Ovary (tissue), 9 donors: ENCODE measurements around the gene QTRT2. TPM values are rescaled to one million over a fixed set of nuclear protein-coding genes. Genes with fewer than 3 reads are reported as not detected.

ENCODE experiments used
- DNase-seq, 5 donors: peaks; one replicate each; pipeline ENCODE4 v3.0.0-alpha.2; 2019 to 2020
- H3K27ac ChIP-seq, 2 donors: fragments of 200-600 bp; one replicate each; pipeline versions ENCODE4 v1.5.1 to v1.8.0; 2019 to 2022
- H3K27me3 ChIP-seq: fragments of 200-600 bp; one replicate; pipeline ENCODE4 v1.8.0; 2022
- H3K36me3 ChIP-seq: fragments of 200-600 bp; sonication (generic); one replicate; pipeline ENCODE4 v1.5.1; 2019
- H3K4me1 ChIP-seq: one replicate; pipeline ENCODE4 v1.8.1; 2013; ENCODE audit warnings: mild to moderate bottlenecking, moderate library complexity; ENCODE audit not compliant: insufficient read depth
- H3K4me3 ChIP-seq: fragments of 200-600 bp; sonication (generic); one replicate; pipeline ENCODE4 v1.5.1; 2017
- H3K9me3 ChIP-seq, 2 donors: fragments of 200-600 bp in 1 of 2; sonication (generic) in 1 of 2; one replicate each; pipeline versions ENCODE4 v1.5.1 to v1.8.1; 2013 to 2019; ENCODE audit warnings: mild to moderate bottlenecking in 1 of 2, moderate library complexity in 1 of 2
- CTCF ChIP-seq, 3 donors: fragments of 450-650 bp in 2 of 3; fragments of 200-600 bp in 1 of 3; IDR thresholded peaks; one replicate each; pipeline versions ENCODE4 v1.5.1 to v1.8.0; 2016 to 2022; ENCODE audit warnings: antibody characterized with exemption in 3 of 3, mild to moderate bottlenecking in 1 of 3
- EP300 ChIP-seq: sonication (generic); formaldehyde crosslinking; IDR thresholded peaks from one replicate; pipeline ENCODE4 v1.6.1; 2017; ENCODE audit warnings: antibody characterized with exemption
- POLR2A ChIP-seq: fragments of 450-650 bp; IDR thresholded peaks from one replicate; pipeline ENCODE4 v1.6.1; 2017; ENCODE audit warnings: antibody characterized with exemption, mild to moderate bottlenecking, moderate library complexity
- WGBS, 3 donors: extraction: QIAGEN DNeasy Blood & Tissue Kit in 1 of 3; methylation state at CpG; one replicate each; pipeline versions ENCODE4 v1.1.5 to v1.1.7; 2013 to 2017; 5-methylcytosine and 5-hydroxymethylcytosine counted together
- intact Hi-C, 4 donors: fragments of 100-400 bp; cut with DNase I; formaldehyde crosslinking; loops; one replicate each; pipeline versions ENCODE4 v1.11.0 to v1.15.1; 2022 to 2023
- polyA plus RNA-seq, 2 donors: library from polyadenylated mRNA; stranded (reverse); fragments of 200-250 nt in 1 of 2; fragments of 350-450 nt in 1 of 2; fragmentation: Illumina TruSeq in 1 of 2; extraction: RNeasy Lipid Tissue Mini Kit (QIAGEN cat#74804) in 1 of 2; gene quantifications; one replicate each; pipeline ENCODE4 v1.2.3, GENCODE V29; 2013 to 2014
- total RNA-seq, 7 donors: library from RNA; depleted of rRNA in 2 of 7; stranded (reverse); fragments of >200 nt in 2 of 7; fragmentation: NEBNext Ultra II Directional in 3 of 7; extraction: Animal tissue kit (Norgen Biotek cat#: 25700) in 3 of 7; gene quantifications; one replicate each; pipeline versions ENCODE4 v1.1.0 to v1.2.4, GENCODE V29; 2016 to 2023
- donor health status: DM: no; HTN: no; CAD: no; lungs with moderate emphysema.
- donor health status: DM: no; HTN: no; CAD: no.
- donor health status: Bipolar disorder and iron deficiency.
- donor health status: DM: yes; HTN: yes; CAD: no.
- donor health status: DM: no; HTN: no; CAD: no.
- donor health status: DM: yes; HTN: yes; CAD: no.

Gene QTRT2
- total and polyA plus RNA-seq, 9 donors: 6.4 to 32.6 (median 20.3) TPM

GRCh38 chr3:114068336-114068735, 11.8 kb downstream of the QTRT2 start:
- no peak for TF ChIP-seq POLR2A
- TF ChIP-seq EP300: no peak
- no peak for TF ChIP-seq CTCF (IDR thresholded peaks at IDR 0.05)
- H3K4me3 ChIP-seq: no peak overlapping the region
- H3K36me3 ChIP-seq: no peaks in the 10 kb centered on the region
- H3K4me1 ChIP-seq: no peaks in the 10 kb centered on the region
- 94 to 97% (median 96%) methylated on average over 4 of the region's 4 CpGs for WGBS, 3 donors
- no peak overlapping the region for H3K27ac ChIP-seq
- DNase-seq: no peak
- H3K27me3 ChIP-seq: no peaks in the 10 kb centered on the region
- intact Hi-C loops: no loop called here
- no peaks in the 10 kb centered on the region for H3K9me3 ChIP-seq

GRCh38 chr3:114071786-114072185, 15.2 kb downstream of the QTRT2 start:
- Histone ChIP-seq H3K9me3 (no peaks in the 10 kb centered on the region), H3K4me3 (no peak overlapping the region), H3K36me3 (no peaks in the 10 kb centered on the region), H3K4me1 (no peaks in the 10 kb centered on the region), H3K27me3 (no peaks in the 10 kb centered on the region), H3K27ac (no peak overlapping the region)
- DNase-seq: no peak
- intact Hi-C loops: no loop called here
- 8 to 30% (median 19%) methylated on average over 1 of the region's 1 CpG for WGBS, 3 donors
- TF ChIP-seq POLR2A (no peak), CTCF (IDR thresholded peaks at IDR 0.05) (no peak), EP300 (no peak)

- H3K36me3 ChIP-seq: no peaks in the 10 kb centered on the region
- 72 to 78% (median 75%) methylated on average over 6 of the region's 6 CpGs for WGBS, 3 donors
- no peak overlapping the region for H3K27ac ChIP-seq
These were observed 20.2 kb downstream of the QTRT2 start for GRCh38 chr3:114076711-114077110.

GRCh38 chr3:114078126-114078525, 21.6 kb downstream of the QTRT2 start:
- Histone ChIP-seq H3K27me3 (no peaks in the 10 kb centered on the region), H3K4me3 (no peak overlapping the region), H3K36me3 (no peaks in the 10 kb centered on the region), H3K4me1 (no peaks in the 10 kb centered on the region), H3K9me3 (no peaks in the 10 kb centered on the region), H3K27ac (no peak overlapping the region)
- DNase-seq: no peak
- no peak for TF ChIP-seq POLR2A
- TF ChIP-seq EP300: no peak
- TF ChIP-seq CTCF (IDR thresholded peaks at IDR 0.05): no peak
- intact Hi-C loops: no loop called here

More at GRCh38 chr3:114076711-114077110, 20.2 kb downstream of the QTRT2 start:
- DNase-seq: no peak
- H3K27me3 ChIP-seq: no peaks in the 10 kb centered on the region
- TF ChIP-seq POLR2A (no peak), CTCF (IDR thresholded peaks at IDR 0.05) (no peak), EP300 (no peak)
- intact Hi-C loops: no loop called here
- H3K4me3 ChIP-seq: no peak overlapping the region
- H3K4me1 ChIP-seq: no peaks in the 10 kb centered on the region
- H3K9me3 ChIP-seq: no peaks in the 10 kb centered on the region

- no peak for TF ChIP-seq CTCF (IDR thresholded peaks at IDR 0.05)
- no peak for TF ChIP-seq POLR2A
- no peak for TF ChIP-seq EP300
- intact Hi-C loops: no loop called here
- Histone ChIP-seq H3K27me3 (no peaks in the 10 kb centered on the region), H3K9me3 (no peaks in the 10 kb centered on the region), H3K4me1 (no peaks in the 10 kb centered on the region), H3K4me3 (no peak overlapping the region), H3K27ac (no peak overlapping the region), H3K36me3 (no peaks in the 10 kb centered on the region)
- WGBS, 3 donors: 46 to 57% (median 52%) methylated on average over 5 of the region's 5 CpGs
- DNase-seq: no peak
These were observed 23.2 kb downstream of the QTRT2 start for GRCh38 chr3:114079761-114080160.
